ENCODE measurements around the gene KHK. TPM values are rescaled to one million over a fixed set of nuclear protein-coding genes. Genes with fewer than 3 reads are reported as not detected.

Gene KHK
- total RNA-seq, 1 donor, result 1.7 TPM

DNA sequence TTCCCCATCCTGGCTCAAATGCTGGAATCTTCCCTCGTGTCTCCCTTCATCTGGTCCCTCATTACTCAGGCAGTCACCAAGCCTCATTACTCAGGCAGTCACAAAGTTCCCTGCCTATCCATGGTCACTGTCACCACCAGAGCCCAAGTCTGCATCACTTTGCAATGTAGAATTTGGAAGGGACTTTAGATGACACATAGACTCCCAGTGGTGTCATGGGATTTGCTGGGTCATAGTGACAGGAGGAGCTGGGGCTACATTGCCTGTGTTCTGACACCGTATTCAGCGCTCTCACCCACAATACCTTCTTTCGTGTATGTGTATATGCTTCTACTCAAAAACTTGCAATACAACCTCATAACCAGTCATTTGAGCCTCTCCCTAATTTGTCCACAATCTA, 10.2 kb upstream of the KHK start:
- H3K4me3 ChIP-seq (ENCODE audit: low read depth, low read length), result no peak overlapping the region
- TF ChIP-seq, protein P1, sequence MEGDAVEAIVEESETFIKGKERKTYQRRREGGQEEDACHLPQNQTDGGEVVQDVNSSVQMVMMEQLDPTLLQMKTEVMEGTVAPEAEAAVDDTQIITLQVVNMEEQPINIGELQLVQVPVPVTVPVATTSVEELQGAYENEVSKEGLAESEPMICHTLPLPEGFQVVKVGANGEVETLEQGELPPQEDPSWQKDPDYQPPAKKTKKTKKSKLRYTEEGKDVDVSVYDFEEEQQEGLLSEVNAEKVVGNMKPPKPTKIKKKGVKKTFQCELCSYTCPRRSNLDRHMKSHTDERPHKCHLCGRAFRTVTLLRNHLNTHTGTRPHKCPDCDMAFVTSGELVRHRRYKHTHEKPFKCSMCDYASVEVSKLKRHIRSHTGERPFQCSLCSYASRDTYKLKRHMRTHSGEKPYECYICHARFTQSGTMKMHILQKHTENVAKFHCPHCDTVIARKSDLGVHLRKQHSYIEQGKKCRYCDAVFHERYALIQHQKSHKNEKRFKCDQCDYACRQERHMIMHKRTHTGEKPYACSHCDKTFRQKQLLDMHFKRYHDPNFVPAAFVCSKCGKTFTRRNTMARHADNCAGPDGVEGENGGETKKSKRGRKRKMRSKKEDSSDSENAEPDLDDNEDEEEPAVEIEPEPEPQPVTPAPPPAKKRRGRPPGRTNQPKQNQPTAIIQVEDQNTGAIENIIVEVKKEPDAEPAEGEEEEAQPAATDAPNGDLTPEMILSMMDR (IDR thresholded peaks at IDR 0.05; ENCODE audit: insufficient read depth, low read length), result no peak
- no peak for DNase-seq (ENCODE audit: low read depth)

GRCh38 chr2:27077231-27077630, 9.3 kb upstream of the KHK start:
- TF ChIP-seq, protein P1 (IDR thresholded peaks at IDR 0.05; ENCODE audit: insufficient read depth, low read length), result no peak
- DNase-seq (ENCODE audit: low read depth), result no peak
- no peak overlapping the region for H3K4me3 ChIP-seq (ENCODE audit: low read depth, low read length)

DNA sequence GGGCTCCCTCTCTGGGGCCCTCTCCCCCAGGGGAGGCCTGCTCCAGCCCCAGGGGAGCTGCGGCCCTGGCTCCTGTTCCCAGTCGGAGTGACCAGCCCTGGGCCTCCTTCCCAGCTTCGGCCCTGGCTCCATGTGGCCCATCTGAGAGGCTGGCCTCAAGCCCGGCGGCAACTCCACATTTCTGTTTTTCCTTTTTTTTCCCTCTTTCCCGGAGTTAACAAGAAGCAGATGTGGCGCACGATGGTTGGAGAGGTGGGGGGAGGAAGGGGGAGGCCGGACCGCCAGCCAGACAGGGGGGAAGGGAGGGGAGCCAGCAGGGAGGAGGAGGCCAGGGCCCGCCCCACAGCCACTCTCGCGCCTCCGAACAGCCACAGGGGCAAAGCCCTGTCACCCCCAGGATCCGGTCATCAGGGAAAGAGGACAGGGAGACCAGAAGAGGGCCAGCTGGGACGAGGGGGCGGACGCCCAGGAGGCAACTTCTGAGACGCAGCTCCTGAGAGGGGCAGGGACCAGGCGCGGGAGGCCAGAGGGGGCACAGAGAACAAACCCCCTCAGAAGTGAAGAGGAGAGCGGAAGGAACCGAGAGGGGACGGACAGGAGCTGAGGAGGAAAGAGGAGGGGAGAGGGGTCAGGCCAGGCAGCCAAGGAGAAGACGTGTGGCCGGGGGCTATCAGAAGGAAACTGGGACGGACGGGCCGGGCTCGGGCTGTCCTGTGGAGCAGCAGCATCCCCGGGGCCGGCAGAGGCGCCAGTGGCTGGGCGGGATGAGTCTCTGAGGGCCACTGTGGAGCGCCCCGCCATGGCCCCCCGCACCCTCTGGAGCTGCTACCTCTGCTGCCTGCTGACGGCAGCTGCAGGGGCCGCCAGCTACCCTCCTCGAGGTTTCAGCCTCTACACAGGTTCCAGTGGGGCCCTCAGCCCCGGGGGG, 8.0 kb upstream of the KHK start, which contains the start of gene EMILIN1:
EMILIN1 (plus strand) TSS at position 349 of the 928 bp plus-strand sequence; CDS start at position 800, 451 bp downstream.
- TF ChIP-seq, protein P1 (IDR thresholded peaks at IDR 0.05; ENCODE audit: insufficient read depth, low read length), result peak; percentile 30
- DNase-seq (ENCODE audit: low read depth), result peak; percentile 97
- peak within 1 kb of the TSS; percentile 94 for H3K4me3 ChIP-seq (ENCODE audit: low read depth, low read length)

- TF ChIP-seq, protein P1 (IDR thresholded peaks at IDR 0.05; ENCODE audit: insufficient read depth, low read length), result no peak
- DNase-seq (ENCODE audit: low read depth), result no peak
Observed at GRCh38 chr2:27079233-27080139, 7.1 kb upstream of the KHK start.

GRCh38 chr2:27080140-27080469, 6.5 kb upstream of the KHK start:
- DNase-seq (ENCODE audit: low read depth), result no peak
- H3K4me3 ChIP-seq (ENCODE audit: low read depth, low read length), result peak overlapping the region; percentile 94
- TF ChIP-seq, protein P1 (IDR thresholded peaks at IDR 0.05; ENCODE audit: insufficient read depth, low read length), result no peak

More at GRCh38 chr2:27079233-27080139, 7.1 kb upstream of the KHK start:
- peak overlapping the region; percentile 94 for H3K4me3 ChIP-seq (ENCODE audit: low read depth, low read length)

DNA sequence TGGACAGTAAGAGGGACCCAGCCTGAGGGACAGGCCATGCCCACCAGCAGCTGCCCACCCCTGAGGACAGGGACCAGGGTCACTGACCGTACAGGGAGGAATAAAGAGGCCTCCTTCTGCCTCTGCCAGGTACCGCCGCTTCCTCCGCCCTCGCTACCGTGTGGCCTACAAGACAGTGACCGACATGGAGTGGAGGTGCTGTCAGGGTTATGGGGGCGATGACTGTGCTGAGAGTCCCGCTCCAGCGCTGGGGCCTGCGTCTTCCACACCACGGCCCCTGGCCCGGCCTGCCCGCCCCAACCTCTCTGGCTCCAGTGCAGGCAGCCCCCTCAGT, 6.0 kb upstream of the KHK start:
- peak overlapping the region; percentile 94 for H3K4me3 ChIP-seq (ENCODE audit: low read depth, low read length)
- DNase-seq (ENCODE audit: low read depth), result no peak
- TF ChIP-seq, protein P1 (IDR thresholded peaks at IDR 0.05; ENCODE audit: insufficient read depth, low read length), result no peak
